ENCODE measurements around the gene PLCXD1.

- peak in 1 of 2 experiments; percentile 36; a peak in 2 of 4 replicates for TF ChIP-seq CTCF (conservative IDR thresholded peaks at IDR 0.05; ENCODE audit: low read depth in 2 of 2)
- TF ChIP-seq CREB1 (CRISPR knock-in tag; IDR thresholded peaks at IDR 0.05; ENCODE audit: low read depth), result no peak
- no peak for TF ChIP-seq ETS1 (IDR thresholded peaks at IDR 0.05)
- no peak for TF ChIP-seq EZH2 (IDR thresholded peaks at IDR 0.05; ENCODE audit: low read depth, unreplicated experiment)
- no peak for TF ChIP-seq NANOG (IDR thresholded peaks at IDR 0.05; ENCODE audit: borderline replicate concordance)
- TF ChIP-seq POLR2AphosphoS5 (IDR thresholded peaks at IDR 0.05; ENCODE audit: low read depth), result no peak
- no peak for TF ChIP-seq JUNB (IDR thresholded peaks at IDR 0.05; ENCODE audit: unreplicated experiment)
- no peak for TF ChIP-seq REST (IDR thresholded peaks at IDR 0.05; ENCODE audit: unreplicated experiment)
- TF ChIP-seq ZNF331 (CRISPR knock-in tag; IDR thresholded peaks at IDR 0.05; ENCODE audit: low read depth), result no peak
- TF ChIP-seq EZH2phosphoT487 (IDR thresholded peaks at IDR 0.05; ENCODE audit: unreplicated experiment), result no peak
- TF ChIP-seq STAT1 (IDR thresholded peaks at IDR 0.05; ENCODE audit: unreplicated experiment), result no peak
Observed at GRCh38 chrX:331825-332495, 50.8 kb downstream of the PLCXD1 start.
